GM18499 (cell line): ENCODE measurements around the gene ERC1.

Experiments
- ATAC-seq: cut with Tn5 transposase; IDR thresholded peaks from one replicate; pipeline ENCODE4 v1.9.1; 2021; ENCODE audit warnings: moderate number of reproducible peaks; ENCODE audit not compliant: insufficient read depth, unreplicated experiment

Gene ERC1

DNA sequence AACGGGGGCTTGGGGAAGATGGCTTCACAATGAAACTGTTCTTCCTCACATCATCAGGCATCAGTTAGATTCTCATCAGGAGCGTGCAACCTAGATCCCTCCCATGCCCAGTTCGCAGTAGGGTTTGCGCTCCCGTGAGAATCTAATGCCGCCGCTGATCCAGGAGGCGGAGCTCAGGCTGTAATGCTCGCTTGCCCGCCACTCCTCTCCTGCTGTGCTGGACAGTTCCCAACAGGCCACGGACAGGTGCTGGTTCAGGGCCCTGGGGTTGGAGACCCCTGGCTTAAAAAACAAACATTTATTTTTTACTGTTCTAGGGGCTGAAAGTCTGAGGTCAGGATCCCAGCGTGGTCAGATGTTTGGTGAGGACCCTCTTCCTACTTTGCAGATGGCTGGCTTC is 422.9 kb downstream of the ERC1 start:
- no peak for ATAC-seq

DNA sequence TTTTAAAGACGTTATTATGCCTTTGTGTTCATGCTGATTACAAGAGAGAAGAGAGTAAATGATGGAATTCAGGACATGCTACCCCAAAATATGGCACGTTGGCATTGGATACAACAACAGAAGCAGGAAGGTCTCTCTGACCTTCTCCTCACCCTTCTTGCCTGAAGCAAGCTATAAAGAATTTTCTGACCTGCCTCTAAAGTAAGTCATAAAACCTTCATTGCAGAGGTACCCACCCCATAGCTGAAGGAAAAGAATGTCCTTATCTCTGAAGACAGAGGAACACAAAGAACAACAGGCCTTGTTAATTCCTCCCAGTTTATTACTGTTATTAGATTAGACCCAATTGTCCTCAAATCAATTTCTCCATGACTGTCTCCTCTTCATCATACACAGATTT is 427.1 kb downstream of the ERC1 start:
- ATAC-seq, result no peak

DNA sequence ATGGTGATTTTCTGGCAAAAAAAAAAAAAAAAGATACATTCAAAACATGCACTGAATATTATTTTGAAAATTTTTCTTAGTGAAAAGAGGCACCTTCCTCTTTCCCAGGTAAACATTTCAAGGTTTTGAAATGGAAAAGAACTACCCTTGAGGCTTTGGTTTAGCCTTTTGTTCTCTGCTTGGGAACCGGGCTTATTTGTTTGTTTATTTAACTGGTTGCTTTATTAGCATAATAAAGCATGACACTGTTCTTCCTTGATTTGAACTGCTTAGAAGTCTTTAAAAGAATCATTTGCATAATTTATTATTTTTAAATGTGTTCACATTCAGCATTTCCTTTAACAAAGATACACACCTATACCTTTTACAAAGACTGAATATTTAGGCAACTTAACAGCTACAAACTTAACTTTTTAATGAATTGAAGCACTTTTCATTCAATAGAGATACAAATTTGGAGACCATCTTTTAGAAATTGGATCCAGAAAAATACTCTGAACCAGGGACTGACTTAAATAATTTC is 428.9 kb downstream of the ERC1 start:
- ATAC-seq, result no peak

DNA sequence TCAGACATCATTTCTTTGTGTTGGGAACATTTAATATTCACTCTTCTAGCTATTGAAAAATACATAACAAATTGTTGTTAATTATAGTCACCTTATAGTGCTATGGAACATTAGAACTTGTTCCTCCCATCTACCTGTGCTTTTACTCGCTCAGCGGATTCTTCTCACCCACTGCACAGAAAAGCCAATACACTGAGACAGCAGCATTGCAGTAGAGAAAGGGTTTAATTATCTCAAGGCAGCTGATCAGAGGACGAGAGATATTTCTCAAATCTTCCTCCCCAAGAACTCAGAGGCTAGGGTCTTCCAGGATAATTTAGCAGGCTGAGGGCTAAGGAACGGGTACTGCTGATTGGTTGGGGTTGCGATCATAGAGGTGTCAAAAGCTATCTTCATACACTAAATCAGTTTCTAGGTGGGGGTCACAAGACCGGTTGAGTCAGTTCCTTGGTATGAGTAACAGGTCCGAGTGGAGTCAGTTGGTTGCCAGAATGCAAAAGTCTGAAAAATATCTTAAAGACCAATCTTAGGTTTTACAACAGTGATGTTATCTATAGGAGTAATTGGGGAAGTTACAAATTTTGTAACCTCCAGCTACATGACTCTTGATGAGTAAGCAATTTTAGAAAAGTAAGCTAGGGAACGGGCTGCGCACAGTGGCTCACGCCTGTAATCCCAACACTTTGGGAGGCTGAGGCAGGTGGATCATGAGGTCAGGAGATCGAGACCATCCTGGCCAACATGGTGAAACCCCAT is 430.2 kb downstream of the ERC1 start:
- ATAC-seq, result no peak

DNA sequence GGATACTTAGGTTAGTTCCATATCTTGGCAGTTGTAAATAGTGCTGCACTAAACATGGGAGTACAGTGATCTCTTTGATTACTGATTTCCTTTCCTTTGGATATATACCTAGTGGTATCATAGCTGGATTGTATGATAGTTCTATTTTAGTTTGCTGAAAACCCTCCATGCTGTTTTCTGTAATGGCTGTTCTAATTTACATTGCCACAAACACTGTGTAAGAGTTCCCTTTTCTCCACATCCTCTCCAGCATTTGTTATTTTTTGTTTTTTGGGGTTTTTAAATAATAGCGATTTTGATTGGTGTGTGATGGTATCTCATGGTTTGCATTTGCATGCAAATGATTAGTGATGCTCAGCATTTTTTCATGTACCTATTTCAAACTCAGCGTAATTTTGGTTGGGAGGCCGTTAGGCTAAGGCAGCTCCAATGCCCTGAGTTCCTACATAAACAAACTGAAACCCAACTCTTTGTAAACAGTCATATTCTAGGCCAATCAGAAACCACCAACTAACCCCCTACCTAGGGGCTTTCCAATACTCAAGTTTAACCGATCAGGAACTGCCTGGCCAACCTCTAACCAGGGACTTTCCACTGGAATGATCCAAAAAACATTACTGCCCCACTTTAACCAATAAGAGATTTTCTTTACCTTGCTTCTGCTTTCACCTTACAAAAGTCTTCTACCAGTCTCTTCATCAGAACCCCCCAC is 431.7 kb downstream of the ERC1 start:
- ATAC-seq, result no peak

DNA sequence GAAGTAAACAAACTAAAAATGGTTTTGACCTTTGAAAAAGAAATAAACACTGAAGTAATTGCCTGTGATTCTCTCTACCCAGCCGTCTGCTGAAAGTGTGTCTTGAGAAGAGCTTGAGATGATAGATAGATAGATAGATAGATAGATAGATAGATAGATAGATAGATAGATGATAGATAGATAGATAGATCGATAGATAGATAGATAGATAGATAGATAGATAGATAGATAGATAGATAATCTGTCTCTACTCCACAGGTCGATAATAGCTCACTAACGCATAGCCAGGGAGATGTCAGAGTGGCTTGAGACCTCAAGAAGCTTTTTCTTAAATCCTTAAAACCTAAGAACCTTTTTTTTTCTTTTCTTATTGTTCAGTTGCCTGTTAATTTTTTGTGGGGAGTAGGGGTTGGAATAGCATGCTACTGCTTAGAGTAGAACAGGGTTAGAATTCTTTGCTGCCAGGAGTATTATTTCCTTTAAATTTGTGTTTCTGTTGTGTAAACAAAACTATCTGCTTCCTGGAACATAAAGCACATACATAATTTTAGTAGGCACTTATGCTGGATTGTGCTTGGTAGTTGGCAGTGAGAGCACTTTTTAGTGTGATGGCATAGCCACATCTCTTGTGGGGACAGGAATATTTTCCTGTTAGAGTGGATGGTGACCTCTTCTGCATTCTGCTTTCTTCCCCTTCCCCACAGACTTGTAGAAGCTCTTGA is 433.8 kb downstream of the ERC1 start:
- ATAC-seq, result no peak

DNA sequence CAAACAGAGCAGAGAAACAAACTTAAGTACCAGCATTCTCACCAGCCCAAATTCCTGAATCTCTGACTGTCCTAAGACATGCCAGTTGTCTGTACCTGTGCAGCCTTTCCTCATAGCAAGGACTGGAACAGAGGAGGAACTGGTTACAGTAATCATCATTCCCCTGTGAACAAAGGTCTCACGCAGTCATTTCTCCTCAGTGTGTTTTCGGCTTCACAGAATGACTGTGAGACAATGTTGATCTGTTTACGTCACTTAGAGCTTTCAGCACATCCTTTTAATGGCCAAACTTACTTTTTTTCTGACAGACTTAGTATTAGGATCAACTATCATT is 434.3 kb downstream of the ERC1 start:
- no peak for ATAC-seq

DNA sequence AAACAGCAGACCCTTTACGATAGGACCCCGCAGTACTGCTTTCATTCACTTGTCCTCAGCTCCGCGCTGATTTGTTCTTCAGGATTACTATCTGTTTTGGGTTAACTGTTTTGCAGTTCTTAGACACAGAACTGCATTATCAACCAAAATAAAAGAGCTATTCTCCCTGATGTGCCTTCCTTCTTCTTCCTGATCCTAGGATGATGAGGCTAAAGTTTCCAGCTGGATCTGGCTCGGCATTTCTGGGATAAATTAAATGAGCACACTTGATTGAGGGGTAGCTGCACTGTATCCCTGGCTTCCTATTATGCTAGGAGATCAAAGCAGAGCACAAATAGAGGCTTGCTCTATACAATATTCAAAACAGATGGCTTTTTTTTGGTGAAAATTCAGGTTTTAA is 437.6 kb downstream of the ERC1 start:
- no peak for ATAC-seq

DNA sequence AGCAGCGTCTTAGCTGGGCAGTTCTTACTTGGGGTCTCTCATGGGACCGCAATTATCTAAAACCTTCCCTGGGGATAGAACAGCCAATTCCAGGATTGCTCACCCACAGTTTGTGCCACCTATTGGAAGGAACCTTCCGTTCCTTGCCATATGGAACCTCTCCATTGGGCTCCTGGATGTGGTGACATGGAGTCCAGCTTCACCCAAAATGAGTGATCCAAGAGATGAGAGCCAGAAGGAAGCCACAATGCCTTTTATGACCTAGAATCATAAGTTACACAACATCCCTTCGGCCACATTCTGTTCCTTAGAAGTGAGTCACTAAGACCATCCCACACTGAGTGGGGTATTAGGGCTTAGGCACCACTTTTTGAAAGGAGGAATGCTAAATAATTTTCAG is 439.0 kb downstream of the ERC1 start:
- no peak for ATAC-seq

DNA sequence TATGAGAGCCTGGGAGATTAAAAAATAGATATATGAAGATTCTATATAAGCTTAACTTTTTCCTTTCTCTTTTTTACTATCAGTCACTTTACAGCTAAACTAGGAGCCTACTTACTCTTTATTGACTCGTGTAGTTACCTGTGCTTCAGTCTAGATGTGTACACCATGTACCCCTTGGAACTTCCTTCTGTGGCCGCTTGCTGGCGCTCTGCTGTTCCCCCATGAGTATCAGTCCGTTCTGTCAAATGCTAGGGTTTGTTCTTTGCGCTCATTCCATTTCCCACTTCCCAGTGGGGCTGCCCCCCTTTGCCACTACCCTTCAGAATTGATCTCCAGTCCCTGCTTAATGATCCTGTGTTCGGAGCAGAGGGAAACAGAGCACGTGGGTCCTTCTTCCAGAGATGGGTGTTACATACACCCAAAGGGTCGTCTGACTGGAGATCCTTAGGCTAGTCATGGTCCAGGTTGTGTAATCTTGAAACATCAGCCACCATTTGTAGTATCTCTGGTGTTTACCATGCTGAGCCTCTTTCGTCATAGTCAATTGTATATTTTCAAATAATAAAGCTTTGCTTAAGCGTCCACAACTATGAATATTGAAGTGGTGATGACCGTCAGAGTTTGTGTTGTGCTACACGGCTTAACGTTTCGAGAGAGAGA is 443.4 kb downstream of the ERC1 start:
- no peak for ATAC-seq

DNA sequence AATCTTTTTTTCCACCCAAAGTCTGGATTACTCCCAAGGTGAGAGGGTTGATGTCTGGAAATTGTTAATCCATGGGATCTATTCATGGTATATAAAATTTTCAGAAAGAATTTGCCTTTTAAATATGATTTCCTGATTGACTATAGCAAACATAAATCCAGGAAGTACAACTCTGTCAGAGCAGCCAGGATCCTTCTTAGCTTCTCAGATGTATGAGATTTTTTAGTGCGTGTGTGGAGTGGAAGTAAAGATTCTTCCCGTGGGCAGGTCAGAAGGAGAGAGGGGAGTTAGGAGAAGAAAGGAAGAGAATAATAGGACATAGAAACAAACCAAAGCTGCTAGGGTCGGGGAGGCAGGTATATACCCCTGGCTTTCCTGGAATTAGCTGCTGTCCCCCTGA is 444.0 kb downstream of the ERC1 start:
- ATAC-seq, result no peak

DNA sequence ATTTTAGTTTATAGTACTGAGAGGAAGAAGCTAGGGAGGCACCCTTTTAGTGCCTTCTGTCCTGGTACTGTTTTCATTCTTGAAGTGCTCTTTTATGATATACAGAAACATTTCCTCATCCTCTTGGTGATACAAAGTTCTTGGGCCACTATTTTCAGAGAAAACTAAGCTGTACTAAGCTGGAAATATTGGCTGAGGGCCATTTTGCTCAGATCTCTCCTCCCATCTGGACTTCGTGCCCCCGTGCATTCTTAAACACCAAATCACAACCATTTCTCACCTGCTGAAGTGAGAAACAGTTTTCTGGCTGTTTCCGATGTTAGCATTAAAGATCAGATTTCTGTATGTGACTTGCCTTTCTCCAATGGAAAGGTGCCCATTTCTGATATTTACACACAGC is 444.4 kb downstream of the ERC1 start:
- no peak for ATAC-seq

DNA sequence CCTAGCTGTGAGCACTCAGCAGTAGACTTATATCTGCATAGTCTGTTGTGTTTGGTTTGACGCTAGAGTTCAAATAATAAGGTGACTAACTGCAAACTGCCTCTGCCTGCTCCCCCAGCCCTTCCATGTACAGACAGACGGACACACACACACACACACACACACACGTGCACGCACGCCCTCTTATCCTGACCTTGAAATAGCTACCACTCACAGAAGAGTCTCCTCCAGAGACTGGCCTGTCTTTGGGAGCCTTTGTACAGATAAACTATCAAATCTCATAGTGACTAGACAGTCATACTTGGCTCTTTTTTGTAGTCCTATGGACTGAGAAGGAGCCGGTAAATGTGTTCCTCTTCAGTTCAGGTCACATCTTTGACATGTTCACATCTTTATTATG is 445.0 kb downstream of the ERC1 start:
- ATAC-seq, result no peak

DNA sequence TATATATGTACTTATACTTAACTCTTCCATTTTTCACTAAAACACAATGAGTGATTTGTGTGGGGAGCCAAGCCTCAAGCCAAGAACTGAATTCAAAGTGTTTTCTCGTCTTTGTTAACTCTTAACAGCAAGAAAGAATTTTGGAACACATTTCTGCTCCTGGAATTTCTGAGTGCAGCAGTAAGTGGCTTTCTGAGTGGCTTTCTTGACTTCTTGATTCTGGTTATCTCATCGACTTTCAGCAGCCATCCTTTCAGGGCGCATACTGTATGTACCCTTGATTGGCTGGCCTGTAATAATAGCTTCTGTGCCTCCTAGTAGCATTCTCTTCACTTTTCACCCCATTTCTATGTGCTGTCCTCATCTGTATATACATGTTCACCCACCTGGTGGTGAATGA is 446.0 kb downstream of the ERC1 start:
- ATAC-seq, result no peak

DNA sequence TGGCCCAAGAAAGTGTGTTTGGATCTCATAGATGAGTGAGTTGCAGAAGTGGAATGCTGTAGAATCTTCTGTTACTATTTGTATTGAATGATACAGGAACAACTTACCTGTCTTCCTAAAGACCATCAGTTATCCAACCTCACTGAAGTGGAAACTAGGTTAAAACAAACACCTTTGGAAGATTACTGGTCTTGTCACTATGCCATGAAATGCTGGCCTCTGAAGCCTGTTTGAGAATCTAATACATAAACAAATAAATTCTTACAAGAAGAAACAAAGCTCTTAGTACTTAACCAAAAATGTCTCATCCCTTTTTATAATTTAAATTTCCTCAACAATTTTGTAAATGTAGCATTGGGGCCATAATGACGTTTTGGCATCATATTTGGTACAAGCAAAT is 448.2 kb downstream of the ERC1 start:
- no peak for ATAC-seq

DNA sequence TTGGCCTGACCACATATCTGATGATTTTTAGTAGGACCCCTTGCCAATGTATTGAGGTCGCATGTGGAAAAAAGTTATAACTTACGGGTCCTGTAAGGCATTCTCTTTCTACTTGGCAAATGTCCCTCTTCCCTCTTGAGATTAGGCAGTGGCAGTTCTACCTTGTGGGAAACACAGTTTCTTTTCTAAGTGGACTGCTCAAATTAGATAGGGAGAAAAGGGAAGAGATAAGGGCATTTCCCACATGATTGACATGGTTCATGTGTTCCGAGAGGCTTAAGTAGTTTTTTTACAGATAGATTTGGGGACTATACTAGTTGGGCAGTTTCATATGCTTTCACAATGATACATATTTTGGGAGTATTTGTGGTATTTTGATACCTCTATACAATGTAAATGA is 448.7 kb downstream of the ERC1 start:
- ATAC-seq, result no peak

DNA sequence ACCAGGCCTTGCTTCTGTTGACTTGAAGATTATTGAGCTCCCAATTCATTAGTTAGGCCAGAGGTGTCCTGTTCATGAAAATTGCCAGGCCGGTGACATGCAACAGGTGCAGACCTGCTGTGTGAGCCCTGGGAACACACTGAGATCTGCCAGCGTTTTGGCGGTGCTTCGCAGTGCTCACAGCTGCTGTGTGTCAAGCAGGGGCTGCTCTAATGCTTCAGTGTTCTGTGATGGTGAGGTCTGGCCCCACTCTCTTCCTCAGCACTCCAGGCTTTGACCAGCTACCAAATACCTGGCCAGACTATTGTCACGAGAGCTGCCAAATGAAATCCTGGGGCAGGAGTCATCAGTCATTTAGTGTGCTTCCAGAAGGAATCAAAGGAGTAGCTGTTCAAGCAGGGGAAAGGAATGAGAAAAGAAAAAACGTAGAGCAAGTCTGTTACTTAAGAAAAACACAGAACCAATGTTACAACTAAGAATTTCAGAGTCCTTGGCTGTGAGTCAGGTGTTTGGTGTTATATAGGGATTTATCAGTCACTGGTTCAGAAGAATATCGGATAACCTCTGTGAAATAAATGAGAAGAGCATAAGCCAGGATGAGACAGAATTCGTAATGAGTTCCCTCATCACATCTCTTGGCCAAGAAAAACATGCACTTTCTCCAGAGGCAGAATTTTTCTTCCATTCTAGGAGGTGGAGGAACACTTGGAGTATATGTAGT is 452.6 kb downstream of the ERC1 start:
- no peak for ATAC-seq

DNA sequence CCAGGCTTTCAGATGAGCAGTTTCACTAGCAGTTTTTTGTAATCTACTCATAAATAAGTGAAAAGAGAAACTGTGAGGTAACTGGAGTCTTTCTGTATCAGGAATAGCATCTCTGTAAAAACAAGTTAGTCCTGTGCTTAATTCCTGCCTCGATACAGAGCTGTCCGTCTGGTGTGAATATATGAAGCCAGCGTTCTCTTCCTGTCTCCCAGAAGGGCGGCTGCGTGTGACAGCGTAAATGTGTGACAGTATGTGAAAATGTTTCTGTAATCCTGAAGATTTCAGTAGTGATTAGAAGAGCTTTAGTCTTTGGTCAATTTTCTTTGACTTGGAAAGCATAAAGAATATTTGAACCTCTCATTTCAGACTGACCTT is 453.1 kb downstream of the ERC1 start:
- no peak for ATAC-seq

DNA sequence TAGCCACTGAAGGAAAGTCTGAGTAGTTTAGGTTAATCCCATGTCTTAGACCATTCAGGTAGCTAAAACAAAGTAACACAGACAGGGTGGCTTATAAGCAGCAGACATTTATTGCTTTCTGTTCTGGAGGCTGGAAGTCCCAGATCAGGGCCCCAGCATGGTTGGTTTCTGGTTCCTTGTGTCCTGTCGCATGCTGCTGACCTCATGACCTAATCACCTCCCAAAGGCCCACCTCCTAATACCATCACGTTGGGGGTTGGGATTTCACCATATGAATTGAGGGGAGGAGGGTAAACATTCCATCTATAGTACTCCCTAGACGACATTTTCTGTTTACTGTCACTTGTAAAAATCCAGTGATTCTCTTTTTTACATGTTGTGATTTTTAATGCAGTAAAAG is 454.8 kb downstream of the ERC1 start:
- ATAC-seq, result no peak

DNA sequence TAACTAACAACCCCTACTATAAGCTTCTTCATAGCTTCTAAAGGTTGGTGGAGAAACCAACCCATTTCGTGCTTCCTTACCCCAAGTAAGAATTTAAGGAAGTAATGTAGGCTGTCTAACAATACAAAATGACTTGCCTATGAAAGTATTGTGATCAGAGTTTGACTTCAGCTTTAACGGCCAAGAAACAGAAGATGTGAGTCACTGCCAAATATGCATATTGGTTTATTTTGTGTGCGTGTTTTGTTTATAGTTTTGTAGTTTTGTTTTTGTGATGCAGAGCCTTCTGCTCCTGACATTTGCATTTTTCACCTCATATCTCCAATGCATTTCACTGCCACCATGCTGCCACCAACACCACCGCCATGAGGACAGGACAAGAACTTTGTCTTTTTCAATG is 457.3 kb downstream of the ERC1 start:
- ATAC-seq, result no peak
